Eye (tissue), 1 donor: ENCODE measurements around the gene SARS1.
A peak's percentile ranks its signal among the peaks of the same experiment; 100 is the strongest.
"Not testable (repeated sequence)": the region's sequence is repeated elsewhere in the genome, so short reads cannot be mapped to it uniquely, and the experiment has no call there.

ENCODE experiments used
- DNase-seq: peaks from one replicate; pipeline ENCODE4 v3.0.0-alpha.2; 2015

SARS1 gene

GRCh38 chr1:109213824-109214693, at the start of gene SARS1:
SARS1 (plus strand) TSS chr1:109213918; CDS start chr1:109213993, 75 bp downstream.
- DNase-seq: peak; percentile 96

- no peak for DNase-seq
Measured at GRCh38 chr1:109164538-109164937, 49.2 kb upstream of the SARS1 start.

GRCh38 chr1:109167001-109167506, 46.7 kb upstream of the SARS1 start:
- no peak for DNase-seq

GRCh38 chr1:109170035-109170764, 43.5 kb upstream of the SARS1 start:
- DNase-seq: no peak

GRCh38 chr1:109171646-109172045, 42.1 kb upstream of the SARS1 start:
- DNase-seq: no peak

GRCh38 chr1:109176349-109176748, 37.4 kb upstream of the SARS1 start:
- DNase-seq: not testable (repeated sequence)

GRCh38 chr1:109180715-109181084, 33.0 kb upstream of the SARS1 start:
- DNase-seq: not testable (repeated sequence)

- DNase-seq: peak; percentile 54
Measured at GRCh38 chr1:109181085-109181806, 32.5 kb upstream of the SARS1 start.

GRCh38 chr1:109181807-109182163, 31.9 kb upstream of the SARS1 start:
- no peak for DNase-seq

GRCh38 chr1:109183058-109183738, 30.5 kb upstream of the SARS1 start:
- no peak for DNase-seq

- DNase-seq: no peak
Measured at GRCh38 chr1:109184687-109185086, 29.0 kb upstream of the SARS1 start.

GRCh38 chr1:109185357-109185756, 28.4 kb upstream of the SARS1 start:
- no peak for DNase-seq

GRCh38 chr1:109185990-109186732, 27.6 kb upstream of the SARS1 start:
- no peak for DNase-seq

GRCh38 chr1:109186733-109187086, 27.0 kb upstream of the SARS1 start:
- peak; percentile 65 for DNase-seq

GRCh38 chr1:109187127-109187526, 26.6 kb upstream of the SARS1 start:
- DNase-seq: no peak

- DNase-seq: no peak
Measured at GRCh38 chr1:109188200-109188599, 25.5 kb upstream of the SARS1 start.

- no peak for DNase-seq
Measured at GRCh38 chr1:109188781-109189180, 24.9 kb upstream of the SARS1 start.

- no peak for DNase-seq
Measured at GRCh38 chr1:109190189-109190588, 23.5 kb upstream of the SARS1 start.

- no peak for DNase-seq
Measured at GRCh38 chr1:109191377-109191776, 22.3 kb upstream of the SARS1 start.

GRCh38 chr1:109191891-109192290, 21.8 kb upstream of the SARS1 start:
- no peak for DNase-seq

GRCh38 chr1:109192433-109192832, 21.3 kb upstream of the SARS1 start:
- no peak for DNase-seq
